CD14-positive monocyte (primary cell): ENCODE results near the gene HTR7. TPM values are rescaled to one million over a fixed set of nuclear protein-coding genes. Genes with fewer than 3 reads are reported as not detected.

Source experiments
- DNase-seq, 3 donors: peaks; one replicate each; pipeline ENCODE4 v3.0.0-alpha.2; 2011 to 2022
- H2AFZ ChIP-seq: 2 replicates; pipeline ENCODE4 v1.6.0; 2012; ENCODE audit warnings: mild to moderate bottlenecking, low read depth, low read length, inconsistent platforms; ENCODE audit not compliant: insufficient read depth, poor library complexity, severe bottlenecking
- H3K27ac ChIP-seq, 2 donors: 1 replicate in 1 of 2; 2 replicates in 1 of 2; pipeline ENCODE4 v1.5.1; 2012 to 2013; ENCODE audit warnings: low read length in 2 of 2, control low read depth in 1 of 2, inconsistent platforms in 1 of 2, low read depth in 1 of 2, mild to moderate bottlenecking in 1 of 2
- H3K27me3 ChIP-seq, 2 donors: one replicate each; pipeline versions ENCODE4 v1.6.0 to v1.6.1; 2011 to 2013; ENCODE audit warnings: low read length in 2 of 2; ENCODE audit not compliant: control insufficient read depth in 2 of 2, insufficient read depth in 2 of 2
- H3K36me3 ChIP-seq, 2 donors: replicated peaks in 1 of 2; 1 replicate in 1 of 2; 2 replicates in 1 of 2; pipeline versions ENCODE4 v1.5.1 to v1.6.1; 2012 to 2013; ENCODE audit warnings: low read length in 2 of 2, control low read depth in 1 of 2, inconsistent platforms in 1 of 2, mild to moderate bottlenecking in 1 of 2; ENCODE audit not compliant: insufficient read depth in 2 of 2, control insufficient read depth in 1 of 2
- H3K4me1 ChIP-seq, 2 donors: 1 replicate in 1 of 2; 2 replicates in 1 of 2; pipeline versions ENCODE4 v1.5.1 to v1.6.1; 2012 to 2013; ENCODE audit warnings: low read length in 2 of 2, control low read depth in 1 of 2, inconsistent platforms in 1 of 2, mild to moderate bottlenecking in 1 of 2, moderate library complexity in 1 of 2; ENCODE audit not compliant: insufficient read depth in 2 of 2, control insufficient read depth in 1 of 2
- H3K4me2 ChIP-seq: replicated peaks from 2 replicates; pipeline ENCODE3; 2012; ENCODE audit warnings: low read length, moderate library complexity, mild to moderate bottlenecking; ENCODE audit not compliant: poor library complexity, severe bottlenecking; ENCODE audit errors: extremely low read depth
- H3K4me3 ChIP-seq, 3 experiments: fragments of 200-600 bp in 1 of 3; sonication (generic) in 1 of 3; replicated peaks in 1 of 3; 1 replicate in 2 of 3; 2 replicates in 1 of 3; pipeline ENCODE4 v1.5.1; 2011 to 2013; ENCODE audit warnings: low read length in 3 of 3, mild to moderate bottlenecking in 3 of 3, control low read depth in 2 of 3, low read depth in 2 of 3, inconsistent platforms in 1 of 3, moderate library complexity in 1 of 3
- H3K79me2 ChIP-seq: 2 replicates; pipeline ENCODE4 v1.6.0; 2012; ENCODE audit warnings: mild to moderate bottlenecking, control low read depth, inconsistent platforms, low read length, moderate library complexity; ENCODE audit not compliant: insufficient read depth
- H3K9ac ChIP-seq: 2 replicates; pipeline ENCODE4 v1.6.0; 2017; ENCODE audit warnings: low read length, mild to moderate bottlenecking; ENCODE audit not compliant: insufficient read depth, poor library complexity, severe bottlenecking
- H3K9me3 ChIP-seq, 2 donors: replicated peaks in 1 of 2; 1 replicate in 1 of 2; 2 replicates in 1 of 2; pipeline versions ENCODE4 v1.5.1 to v1.6.1; 2012 to 2013; ENCODE audit warnings: low read length in 2 of 2, control low read depth in 1 of 2; ENCODE audit not compliant: control insufficient read depth in 1 of 2, insufficient read depth in 1 of 2
- H4K20me1 ChIP-seq: 2 replicates; pipeline ENCODE4 v1.6.0; 2012; ENCODE audit warnings: mild to moderate bottlenecking, low read length, control low read depth, moderate library complexity; ENCODE audit not compliant: insufficient read depth
- H3K27ac Mint-ChIP-seq, 7 donors: one replicate each; pipeline ENCODE4 v1.8.0; 2020; ENCODE audit warnings: mild to moderate bottlenecking in 7 of 7, mixed read lengths in 7 of 7, moderate library complexity in 6 of 7, inconsistent platforms in 2 of 7
- H3K27me3 Mint-ChIP-seq, 3 donors: one replicate each; pipeline ENCODE4 v1.8.0; 2021 to 2022; ENCODE audit warnings: low read depth in 3 of 3, mild to moderate bottlenecking in 3 of 3, mixed read lengths in 3 of 3, moderate library complexity in 3 of 3, inconsistent platforms in 1 of 3
- H3K36me3 Mint-ChIP-seq, 2 donors: one replicate each; pipeline ENCODE4 v1.8.0; 2020; ENCODE audit warnings: mixed read lengths in 2 of 2, inconsistent platforms in 1 of 2, mild to moderate bottlenecking in 1 of 2
- H3K4me1 Mint-ChIP-seq: one replicate; pipeline ENCODE4 v1.8.0; 2020; ENCODE audit warnings: mild to moderate bottlenecking, mixed read lengths
- H3K4me3 Mint-ChIP-seq, 2 donors: one replicate each; pipeline ENCODE4 v1.8.0; 2020; ENCODE audit warnings: mild to moderate bottlenecking in 2 of 2, mixed read lengths in 2 of 2, moderate library complexity in 1 of 2
- H3K9me3 Mint-ChIP-seq, 7 donors: one replicate each; pipeline ENCODE4 v1.8.0; 2020 to 2022; ENCODE audit warnings: mixed read lengths in 7 of 7, mild to moderate bottlenecking in 6 of 7, moderate library complexity in 6 of 7, inconsistent platforms in 2 of 7
- CTCF ChIP-seq: fragments of 200-600 bp; IDR thresholded peaks from one replicate; pipeline ENCODE4 v1.8.0; 2022; ENCODE audit warnings: antibody characterized with exemption, mild to moderate bottlenecking
- whole genome bisulfite sequencing: methylation state at CpG from one replicate; pipeline ENCODE4 v1.1.5; 2013; ENCODE audit warnings: missing lambda C conversion rate; ENCODE audit not compliant: insufficient coverage; 5-methylcytosine and 5-hydroxymethylcytosine counted together
- intact Hi-C, 2 donors: fragments of 100-400 bp; cut with micrococcal nuclease; formaldehyde crosslinking; loops; one replicate each; pipeline versions ENCODE4 v1.15.0 to v1.15.1; 2023
- polyA plus RNA-seq, 3 donors: library from polyadenylated mRNA; depleted of rRNA in 1 of 3; unstranded in 2 of 3; stranded (reverse) in 1 of 3; fragments of 300-500 nt in 2 of 3; fragments of >200 nt in 1 of 3; fragmentation: Illumina TruSeq in 2 of 3; gene quantifications; 1 replicate in 2 of 3; 2 replicates in 1 of 3; pipeline ENCODE4 v1.2.3, GENCODE V29; 2012 to 2021

The HTR7 gene
- polyA plus RNA-seq, 3 donors, result 0.95 to 1.6 (median 1.1) TPM

DNA sequence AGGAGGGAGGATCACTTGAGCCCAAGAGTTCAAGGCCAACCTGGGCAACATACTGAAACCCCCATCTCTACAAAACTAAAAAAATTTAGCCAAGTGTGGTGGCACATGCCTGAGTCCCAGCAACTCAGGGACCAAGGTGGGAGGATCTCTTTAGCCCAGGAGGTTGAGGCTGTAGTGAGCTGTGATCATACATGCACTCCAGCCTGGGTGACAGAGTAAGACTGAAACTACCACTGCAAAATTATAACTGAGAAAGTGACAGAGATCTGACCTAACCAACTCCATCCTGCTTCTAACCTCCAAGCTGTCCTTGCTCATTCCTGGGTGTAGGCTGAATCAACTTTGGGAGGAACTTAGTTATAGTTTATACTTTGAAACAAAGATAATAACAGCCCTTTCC is 59.4 kb downstream of the HTR7 start:
- peaks cover 0 to 4% of the 10 kb centered on the region in 2 donors for H3K9me3 ChIP-seq
- Mint-ChIP-seq H3K4me3 (no peak overlapping the region), H3K27me3 (no peaks in the 10 kb centered on the region), H3K27ac (no peak overlapping the region), H3K9me3 (peaks cover 0 to 20% (median 12%) of the 10 kb centered on the region in 7 donors), H3K36me3 (no peaks in the 10 kb centered on the region), H3K4me1 (peaks cover 10% of the 10 kb centered on the region)
- no peak for DNase-seq
- no peak overlapping the region for H3K27ac ChIP-seq
- intact Hi-C loops, result no loop called here
- no peak overlapping the region for H3K4me3 ChIP-seq
- peaks cover 0 to 2% of the 10 kb centered on the region in 2 donors for H3K4me1 ChIP-seq
- H3K9ac ChIP-seq, result no peak overlapping the region
- H3K79me2 ChIP-seq, result no peaks in the 10 kb centered on the region
- H3K36me3 ChIP-seq, result no peaks in the 10 kb centered on the region
- H2AFZ ChIP-seq, result no peak overlapping the region
- no peaks in the 10 kb centered on the region for H4K20me1 ChIP-seq
- no peak overlapping the region for H3K4me2 ChIP-seq
- TF ChIP-seq CTCF, result no peak
- H3K27me3 ChIP-seq, result no peaks in the 10 kb centered on the region

- Mint-ChIP-seq H3K9me3 (peaks cover 0 to 8% (median 1%) of the 10 kb centered on the region in 7 donors), H3K4me3 (no peak overlapping the region), H3K27me3 (no peaks in the 10 kb centered on the region), H3K4me1 (peaks cover 33% of the 10 kb centered on the region), H3K27ac (no peak overlapping the region), H3K36me3 (no peaks in the 10 kb centered on the region)
- no peaks in the 10 kb centered on the region for H3K36me3 ChIP-seq
- H2AFZ ChIP-seq, result no peak overlapping the region
- H3K4me2 ChIP-seq, result no peak overlapping the region
- no peaks in the 10 kb centered on the region for H4K20me1 ChIP-seq
- no peak for DNase-seq
- H3K9ac ChIP-seq, result no peak overlapping the region
- TF ChIP-seq CTCF, result no peak
- no peak overlapping the region for H3K27ac ChIP-seq
- H3K79me2 ChIP-seq, result no peaks in the 10 kb centered on the region
- no peaks in the 10 kb centered on the region for H3K27me3 ChIP-seq
- no peaks in the 10 kb centered on the region for H3K9me3 ChIP-seq
- H3K4me1 ChIP-seq, result peaks cover 15 to 20% of the 10 kb centered on the region in 2 donors
- intact Hi-C loops, result loop anchor here in 1 of 2 donors (5.0 kb wide), 1 partner anchor 52 kb away; no protein-coding TSS in a partner anchor
- H3K4me3 ChIP-seq, result no peak overlapping the region
- WGBS, result no CpG with 5 or more reads among the region's 2 CpGs
Observed at GRCh38 chr10:90790422-90790821, 67.4 kb downstream of the HTR7 start.
